SK-N-SH (cell line): ENCODE measurements around the gene SEC62. TPM values are rescaled to one million over a fixed set of nuclear protein-coding genes. Genes with fewer than 3 reads are reported as not detected.
A peak's percentile ranks its signal among the peaks of the same experiment; 100 is the strongest.

ENCODE experiments used
- CTCF ChIA-PET: fragments of 300-600, 350-600 bp; formaldehyde crosslinking; extraction: SDS; loops from one replicate; lab custom pipeline; 2021; lab: Yijun Ruan, JAX
- POLR2A ChIA-PET: fragments of 350-600 bp; sonication (Branson Sonifier 250); formaldehyde crosslinking; extraction: SDS; loops from one replicate; lab custom pipeline; 2020; ENCODE audit warnings: antibody characterized with exemption, inconsistent platforms; lab: Yijun Ruan, JAX
- DNase-seq: peaks from one replicate; pipeline ENCODE4 v3.0.0; 2012
- H2AFZ ChIP-seq: fragments of 200-600 bp; sonication (generic); 2 replicates; pipeline ENCODE4 v1.8.1; 2016; ENCODE audit warnings: antibody characterized with exemption, mild to moderate bottlenecking, low read depth
- H3F3A ChIP-seq: fragments of 200-600 bp; sonication (generic); replicated peaks from 2 replicates; pipeline ENCODE3; 2016; ENCODE audit warnings: antibody characterized with exemption, mild to moderate bottlenecking; ENCODE audit not compliant: insufficient read depth
- H3K27ac ChIP-seq, 2 experiments: fragments of 200-500 bp in 1 of 2; fragments of 200-600 bp in 1 of 2; sonication (Bioruptor generic) in 1 of 2; sonication (generic), shearing (Covaris generic) in 1 of 2; 2 replicates each; pipeline versions ENCODE4 v1.5.1 to v1.6.1; 2014 to 2016; ENCODE audit warnings: low read depth in 2 of 2, inconsistent platforms in 1 of 2, low read length in 1 of 2, mild to moderate bottlenecking in 1 of 2, mixed read lengths in 1 of 2
- H3K27me3 ChIP-seq: fragments of 200-600 bp; sonication (generic), shearing (Covaris generic); 2 replicates; pipeline ENCODE4 v1.6.1; 2016; ENCODE audit warnings: mixed run types; ENCODE audit not compliant: insufficient read depth
- H3K36me3 ChIP-seq, 2 experiments: fragments of 200-500 bp in 1 of 2; fragments of 200-600 bp in 1 of 2; sonication (Bioruptor generic) in 1 of 2; sonication (generic) in 1 of 2; replicated peaks in 1 of 2; 2 replicates each; pipeline versions ENCODE3 to v1.5.1; 2014 to 2016; ENCODE audit warnings: low read length in 1 of 2, mild to moderate bottlenecking in 1 of 2; ENCODE audit not compliant: insufficient read depth in 2 of 2, control insufficient read depth in 1 of 2
- H3K4me1 ChIP-seq, 2 experiments: fragments of 200-500 bp in 1 of 2; fragments of 200-600 bp in 1 of 2; sonication (Bioruptor generic) in 1 of 2; sonication (generic), shearing (Covaris generic) in 1 of 2; 2 replicates each; pipeline versions ENCODE4 v1.5.1 to v1.6.1; 2014 to 2016; ENCODE audit warnings: low read depth in 1 of 2, low read length in 1 of 2, mixed run types in 1 of 2; ENCODE audit not compliant: insufficient read depth in 2 of 2, control insufficient read depth in 1 of 2
- H3K4me2 ChIP-seq: fragments of 200-600 bp; sonication (generic), shearing (Covaris generic); 2 replicates; pipeline ENCODE4 v1.6.1; 2017; ENCODE audit warnings: mixed run types
- H3K4me3 ChIP-seq, 2 experiments: fragments of 200-500 bp in 1 of 2; fragments of 200-600 bp in 1 of 2; sonication (Bioruptor generic) in 1 of 2; sonication (generic), shearing (Covaris generic) in 1 of 2; 2 replicates each; pipeline versions ENCODE4 v1.5.1 to v1.8.1; 2014 to 2016; ENCODE audit warnings: low read depth in 2 of 2, inconsistent platforms in 1 of 2, low read length in 1 of 2, mild to moderate bottlenecking in 1 of 2, mixed read lengths in 1 of 2, moderate library complexity in 1 of 2
- H3K79me2 ChIP-seq: fragments of 200-600 bp; sonication (generic); 2 replicates; pipeline ENCODE4 v1.8.1; 2017; ENCODE audit warnings: mild to moderate bottlenecking; ENCODE audit not compliant: insufficient read depth
- H3K9ac ChIP-seq: fragments of 200-600 bp; sonication (generic); 2 replicates; pipeline ENCODE4 v1.6.1; 2017; ENCODE audit warnings: mixed run types
- H3K9me2 ChIP-seq: fragments of 200-600 bp; sonication (generic); 2 replicates; pipeline ENCODE4 v1.6.1; 2017; ENCODE audit warnings: mixed run types
- H3K9me3 ChIP-seq: fragments of 200-600 bp; sonication (generic); 2 replicates; pipeline ENCODE4 v1.6.1; 2017; ENCODE audit warnings: mixed run types, mild to moderate bottlenecking, moderate library complexity
- H4K20me1 ChIP-seq: fragments of 200-600 bp; sonication (generic); 2 replicates; pipeline ENCODE4 v1.6.1; 2017; ENCODE audit warnings: mild to moderate bottlenecking, mixed run types; ENCODE audit not compliant: insufficient read depth
- CHD2 ChIP-seq: fragments of 150-350 bp; IDR thresholded peaks from 2 replicates; pipeline ENCODE4 v1.6.1; 2018; ENCODE audit warnings: low read length; ENCODE audit not compliant: partially characterized antibody
- EP300 ChIP-seq, 2 experiments: IDR thresholded peaks; 2 replicates each; pipeline versions ENCODE4 v1.4.0 to v1.6.1; 2012; ENCODE audit warnings: borderline replicate concordance in 1 of 2, low read depth in 1 of 2, low read length in 1 of 2
- FOXM1 ChIP-seq: IDR thresholded peaks from 2 replicates; pipeline ENCODE4 v1.4.0; 2012; ENCODE audit warnings: low read depth, mild to moderate bottlenecking
- GABPA ChIP-seq: IDR thresholded peaks from 2 replicates; pipeline ENCODE4 v1.4.0; 2012; ENCODE audit warnings: low read depth, mild to moderate bottlenecking
- MEF2A ChIP-seq: IDR thresholded peaks from 2 replicates; pipeline ENCODE4 v1.4.0; 2012; ENCODE audit warnings: low read depth, borderline replicate concordance
- MXI1 ChIP-seq: IDR thresholded peaks from 2 replicates; pipeline ENCODE4 v1.6.1; 2012; ENCODE audit warnings: mild to moderate bottlenecking, low read depth, low read length, improper control_type of control experiment
- NRF1 ChIP-seq: IDR thresholded peaks from 2 replicates; pipeline ENCODE4 v1.6.1; 2012; ENCODE audit warnings: low read depth, mild to moderate bottlenecking, low read length
- RAD21 ChIP-seq: IDR thresholded peaks from 2 replicates; pipeline ENCODE4 v1.6.1; 2012; ENCODE audit warnings: mild to moderate bottlenecking, low read length
- RXRA ChIP-seq: IDR thresholded peaks from 2 replicates; pipeline ENCODE4 v1.4.0; 2012; ENCODE audit warnings: low read depth, mild to moderate bottlenecking, borderline replicate concordance
- SIN3A ChIP-seq: IDR thresholded peaks from 2 replicates; pipeline ENCODE4 v1.6.1; 2012; ENCODE audit warnings: low read depth, mild to moderate bottlenecking, low read length, moderate library complexity, borderline replicate concordance
- SMC3 ChIP-seq: IDR thresholded peaks from 2 replicates; pipeline ENCODE4 v1.6.1; 2012; ENCODE audit warnings: low read depth, low read length, improper control_type of control experiment
- TAF1 ChIP-seq: IDR thresholded peaks from 2 replicates; pipeline ENCODE4 v1.6.1; 2012; ENCODE audit warnings: low read depth, mild to moderate bottlenecking, low read length, moderate library complexity, borderline replicate concordance
- TEAD4 ChIP-seq: IDR thresholded peaks from 2 replicates; pipeline ENCODE4 v1.4.0; 2012; ENCODE audit warnings: mild to moderate bottlenecking, borderline replicate concordance; ENCODE audit not compliant: insufficient read depth
- WGBS: methylation state at CpG from one replicate; pipeline ENCODE4 v1.1.6; 2017; ENCODE audit warnings: low lambda C conversion rate; 5-methylcytosine and 5-hydroxymethylcytosine counted together
- polyA plus RNA-seq, 3 experiments: library from polyadenylated mRNA; depleted of rRNA; stranded (reverse); fragments of >200 nt; gene quantifications; 2 replicates each; pipeline ENCODE4 v1.2.3, GENCODE V29; 2012
- TF ChIP-seq, protein P1 (sequence below): IDR thresholded peaks from 2 replicates; pipeline ENCODE4 v1.4.0; 2012; ENCODE audit warnings: low read depth, borderline replicate concordance
- TF ChIP-seq, protein P2 (sequence below): fragments of 200-600 bp; sonication (generic); IDR thresholded peaks from 2 replicates; pipeline ENCODE4 v1.6.1; 2017; ENCODE audit warnings: antibody characterized with exemption, mild to moderate bottlenecking, moderate library complexity
- TF ChIP-seq, protein P3 (sequence below): IDR thresholded peaks from 2 replicates; pipeline ENCODE4 v1.4.0; 2012; ENCODE audit warnings: low read depth, borderline replicate concordance
- TF ChIP-seq, protein P4 (sequence below): fragments of 150-350 bp; IDR thresholded peaks from 2 replicates; pipeline ENCODE4 v1.6.1; 2017; ENCODE audit warnings: antibody characterized with exemption, low read length, low read depth, borderline replicate concordance
- TF ChIP-seq, protein P5 (sequence below): IDR thresholded peaks from 2 replicates; pipeline ENCODE4; 2012

Gene SEC62
- polyA plus RNA-seq, 1 of the 3 experiments (the other 2 are of a cell fraction): 15.0 TPM

DNA sequence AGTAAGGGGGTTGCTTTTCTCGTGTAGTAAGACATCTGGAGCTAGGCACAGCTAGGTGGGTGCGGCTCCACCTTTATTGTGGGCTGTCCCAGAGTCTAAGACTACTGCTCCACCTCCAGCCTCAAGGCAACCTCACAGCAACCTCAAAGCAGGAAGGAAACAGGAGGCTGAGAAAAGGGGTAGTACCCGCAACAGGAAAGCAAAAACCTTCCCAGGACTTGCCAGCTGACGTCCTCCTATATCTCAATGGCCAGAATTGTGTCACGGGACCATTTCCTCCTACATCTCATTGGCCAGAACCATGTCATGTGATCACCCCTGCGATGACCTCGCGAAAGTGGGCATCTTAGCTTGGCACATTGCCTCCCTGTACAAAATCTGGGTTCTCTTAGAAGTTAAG is 66.9 kb downstream of the SEC62 start:
- Histone ChIP-seq H3K36me3 (no peaks in the 10 kb centered on the region), H3K9ac (no peak overlapping the region), H3K4me1 (peaks cover 0 to 2% of the 10 kb centered on the region in 2 experiments; a peak in 1 of 4 replicates), H3K4me2 (no peak overlapping the region), H2AFZ (no peak overlapping the region), H3K4me3 (no peak overlapping the region), H3K27ac (no peak overlapping the region), H3K9me2 (no peaks in the 10 kb centered on the region), H3F3A (no peaks in the 10 kb centered on the region), H3K9me3 (no peaks in the 10 kb centered on the region), H4K20me1 (no peaks in the 10 kb centered on the region), H3K79me2 (no peaks in the 10 kb centered on the region), H3K27me3 (peaks cover 7% of the 10 kb centered on the region; the same call in 1 of the 2 replicates)
- no peak for TF ChIP-seq SIN3A
- TF ChIP-seq, protein P1, sequence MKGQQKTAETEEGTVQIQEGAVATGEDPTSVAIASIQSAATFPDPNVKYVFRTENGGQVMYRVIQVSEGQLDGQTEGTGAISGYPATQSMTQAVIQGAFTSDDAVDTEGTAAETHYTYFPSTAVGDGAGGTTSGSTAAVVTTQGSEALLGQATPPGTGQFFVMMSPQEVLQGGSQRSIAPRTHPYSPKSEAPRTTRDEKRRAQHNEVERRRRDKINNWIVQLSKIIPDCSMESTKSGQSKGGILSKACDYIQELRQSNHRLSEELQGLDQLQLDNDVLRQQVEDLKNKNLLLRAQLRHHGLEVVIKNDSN: peak; percentile 12; the same call in 1 of the 2 replicates
- ChIA-PET POLR2A (no interaction called here), CTCF (no interaction called here)
- WGBS: 73% methylated on average over 8 of the region's 8 CpGs
- DNase-seq: no peak

DNA sequence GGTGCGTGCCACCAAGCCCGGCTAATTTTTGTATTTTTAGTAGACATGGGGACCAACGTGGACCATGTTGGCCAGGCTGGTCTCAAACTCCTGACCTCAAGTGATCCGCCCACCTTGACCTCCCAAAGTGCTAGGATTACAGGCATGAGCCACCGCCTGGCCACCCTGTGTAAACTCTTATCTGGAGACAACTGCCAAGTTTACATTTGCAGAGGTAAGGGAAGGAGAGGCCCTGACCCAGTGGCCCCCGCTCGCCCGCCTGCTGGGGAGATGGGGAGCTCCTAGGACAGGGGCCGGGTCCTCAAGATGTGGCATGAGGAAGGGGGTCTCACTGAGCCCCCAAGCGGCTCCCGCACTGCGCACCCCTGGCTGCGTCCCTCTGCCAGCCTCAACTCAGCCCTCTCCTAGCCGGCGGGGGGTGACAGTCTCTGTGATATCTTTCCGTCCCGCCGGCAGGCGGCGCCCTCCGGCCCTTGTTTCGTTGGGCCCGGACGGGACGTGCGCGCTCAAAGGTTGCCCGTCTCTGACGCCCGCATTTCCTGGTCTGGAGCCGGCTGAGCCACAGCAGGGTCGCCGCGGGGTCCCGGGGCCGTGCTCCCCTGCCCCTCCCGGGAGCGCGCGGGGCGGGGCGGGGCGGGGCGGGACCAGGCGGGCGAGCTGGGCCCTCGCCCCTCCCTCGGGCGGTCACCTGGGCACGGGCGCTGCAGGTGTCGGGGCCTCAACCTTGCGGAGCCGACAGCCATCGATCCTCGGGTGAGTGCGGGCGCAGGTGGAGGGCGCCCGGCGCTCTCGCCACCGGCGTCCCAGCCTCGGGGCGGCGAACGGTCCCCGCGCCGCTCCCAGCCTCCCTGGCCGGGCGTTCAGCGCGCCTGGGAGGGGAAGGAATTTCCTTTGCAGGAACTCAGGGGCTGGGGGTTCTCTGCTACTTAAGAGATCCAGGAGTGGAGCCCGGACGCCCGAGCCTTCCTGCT is 71.1 kb downstream of the SEC62 start, which contains the start of gene GPR160:
Gene GPR160, plus strand, starts transcription at position 533 of the 971 bp plus-strand sequence. CDS start 45,978 bp downstream, outside the sequence.
- Histone ChIP-seq H3K9me3 (no peaks in the 10 kb centered on the region), H3K27ac (no peak within 1 kb of the TSS), H3K27me3 (peaks cover 24% of the 10 kb centered on the region), H3K36me3 (no peaks in the 10 kb centered on the region), H3K4me1 (peaks cover 0 to 5% of the 10 kb centered on the region in 2 experiments; a peak in 1 of 4 replicates), H3K9ac (no peak within 1 kb of the TSS), H2AFZ (peak within 1 kb of the TSS; percentile 56), H3K4me3 (peak within 1 kb of the TSS; percentile 58 to 62), H4K20me1 (no peaks in the 10 kb centered on the region), H3K4me2 (peak within 1 kb of the TSS; percentile 84), H3K79me2 (no peaks in the 10 kb centered on the region), H3K9me2 (no peaks in the 10 kb centered on the region), H3F3A (peaks cover 13% of the 10 kb centered on the region)
- POLR2A ChIA-PET: no interaction called here
- CTCF ChIA-PET: interaction anchor here (0.6 to 1.7 kb wide), 10 partner anchors 12 to 774 kb away, joined by 3 to 10 read pairs (median 4); no protein-coding TSS in a partner anchor
- peak; percentile 85 for DNase-seq
- whole genome bisulfite sequencing: 9% methylated on average over 13 of the region's 78 CpGs
- TF ChIP-seq, protein P2, sequence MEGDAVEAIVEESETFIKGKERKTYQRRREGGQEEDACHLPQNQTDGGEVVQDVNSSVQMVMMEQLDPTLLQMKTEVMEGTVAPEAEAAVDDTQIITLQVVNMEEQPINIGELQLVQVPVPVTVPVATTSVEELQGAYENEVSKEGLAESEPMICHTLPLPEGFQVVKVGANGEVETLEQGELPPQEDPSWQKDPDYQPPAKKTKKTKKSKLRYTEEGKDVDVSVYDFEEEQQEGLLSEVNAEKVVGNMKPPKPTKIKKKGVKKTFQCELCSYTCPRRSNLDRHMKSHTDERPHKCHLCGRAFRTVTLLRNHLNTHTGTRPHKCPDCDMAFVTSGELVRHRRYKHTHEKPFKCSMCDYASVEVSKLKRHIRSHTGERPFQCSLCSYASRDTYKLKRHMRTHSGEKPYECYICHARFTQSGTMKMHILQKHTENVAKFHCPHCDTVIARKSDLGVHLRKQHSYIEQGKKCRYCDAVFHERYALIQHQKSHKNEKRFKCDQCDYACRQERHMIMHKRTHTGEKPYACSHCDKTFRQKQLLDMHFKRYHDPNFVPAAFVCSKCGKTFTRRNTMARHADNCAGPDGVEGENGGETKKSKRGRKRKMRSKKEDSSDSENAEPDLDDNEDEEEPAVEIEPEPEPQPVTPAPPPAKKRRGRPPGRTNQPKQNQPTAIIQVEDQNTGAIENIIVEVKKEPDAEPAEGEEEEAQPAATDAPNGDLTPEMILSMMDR: peak; percentile 70
- TF ChIP-seq FOXM1 (no peak), SIN3A (no peak), MEF2A (no peak), NRF1 (no peak), EP300 (IDR thresholded peaks at IDR 0.05; ENCODE audit: borderline replicate concordance in 1 of 2, low read depth in 1 of 2, low read length in 1 of 2) (no peak), TEAD4 (no peak), SMC3 (peak; percentile 43), TAF1 (no peak), CHD2 (no peak), GABPA (no peak), RAD21 (peak; percentile 63), RXRA (no peak), MXI1 (no peak)
- TF ChIP-seq, protein P3, sequence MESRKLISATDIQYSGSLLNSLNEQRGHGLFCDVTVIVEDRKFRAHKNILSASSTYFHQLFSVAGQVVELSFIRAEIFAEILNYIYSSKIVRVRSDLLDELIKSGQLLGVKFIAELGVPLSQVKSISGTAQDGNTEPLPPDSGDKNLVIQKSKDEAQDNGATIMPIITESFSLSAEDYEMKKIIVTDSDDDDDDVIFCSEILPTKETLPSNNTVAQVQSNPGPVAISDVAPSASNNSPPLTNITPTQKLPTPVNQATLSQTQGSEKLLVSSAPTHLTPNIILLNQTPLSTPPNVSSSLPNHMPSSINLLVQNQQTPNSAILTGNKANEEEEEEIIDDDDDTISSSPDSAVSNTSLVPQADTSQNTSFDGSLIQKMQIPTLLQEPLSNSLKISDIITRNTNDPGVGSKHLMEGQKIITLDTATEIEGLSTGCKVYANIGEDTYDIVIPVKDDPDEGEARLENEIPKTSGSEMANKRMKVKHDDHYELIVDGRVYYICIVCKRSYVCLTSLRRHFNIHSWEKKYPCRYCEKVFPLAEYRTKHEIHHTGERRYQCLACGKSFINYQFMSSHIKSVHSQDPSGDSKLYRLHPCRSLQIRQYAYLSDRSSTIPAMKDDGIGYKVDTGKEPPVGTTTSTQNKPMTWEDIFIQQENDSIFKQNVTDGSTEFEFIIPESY: no peak
- TF ChIP-seq, protein P4, sequence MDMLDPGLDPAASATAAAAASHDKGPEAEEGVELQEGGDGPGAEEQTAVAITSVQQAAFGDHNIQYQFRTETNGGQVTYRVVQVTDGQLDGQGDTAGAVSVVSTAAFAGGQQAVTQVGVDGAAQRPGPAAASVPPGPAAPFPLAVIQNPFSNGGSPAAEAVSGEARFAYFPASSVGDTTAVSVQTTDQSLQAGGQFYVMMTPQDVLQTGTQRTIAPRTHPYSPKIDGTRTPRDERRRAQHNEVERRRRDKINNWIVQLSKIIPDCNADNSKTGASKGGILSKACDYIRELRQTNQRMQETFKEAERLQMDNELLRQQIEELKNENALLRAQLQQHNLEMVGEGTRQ: no peak
- TF ChIP-seq, protein P5, sequence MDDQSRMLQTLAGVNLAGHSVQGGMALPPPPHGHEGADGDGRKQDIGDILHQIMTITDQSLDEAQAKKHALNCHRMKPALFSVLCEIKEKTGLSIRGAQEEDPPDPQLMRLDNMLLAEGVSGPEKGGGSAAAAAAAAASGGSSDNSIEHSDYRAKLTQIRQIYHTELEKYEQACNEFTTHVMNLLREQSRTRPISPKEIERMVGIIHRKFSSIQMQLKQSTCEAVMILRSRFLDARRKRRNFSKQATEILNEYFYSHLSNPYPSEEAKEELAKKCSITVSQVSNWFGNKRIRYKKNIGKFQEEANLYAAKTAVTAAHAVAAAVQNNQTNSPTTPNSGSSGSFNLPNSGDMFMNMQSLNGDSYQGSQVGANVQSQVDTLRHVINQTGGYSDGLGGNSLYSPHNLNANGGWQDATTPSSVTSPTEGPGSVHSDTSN: no peak
